GM12801 (cell line): Measurements from ENCODE around the gene C4BPB.

Source experiments
- TF ChIP-seq, protein P1 (sequence below): IDR thresholded peaks from one replicate; pipeline ENCODE4 v1.5.1; 2011; ENCODE audit warnings: control low read depth; ENCODE audit not compliant: insufficient read length; ENCODE audit errors: extremely low read depth

The C4BPB gene

DNA sequence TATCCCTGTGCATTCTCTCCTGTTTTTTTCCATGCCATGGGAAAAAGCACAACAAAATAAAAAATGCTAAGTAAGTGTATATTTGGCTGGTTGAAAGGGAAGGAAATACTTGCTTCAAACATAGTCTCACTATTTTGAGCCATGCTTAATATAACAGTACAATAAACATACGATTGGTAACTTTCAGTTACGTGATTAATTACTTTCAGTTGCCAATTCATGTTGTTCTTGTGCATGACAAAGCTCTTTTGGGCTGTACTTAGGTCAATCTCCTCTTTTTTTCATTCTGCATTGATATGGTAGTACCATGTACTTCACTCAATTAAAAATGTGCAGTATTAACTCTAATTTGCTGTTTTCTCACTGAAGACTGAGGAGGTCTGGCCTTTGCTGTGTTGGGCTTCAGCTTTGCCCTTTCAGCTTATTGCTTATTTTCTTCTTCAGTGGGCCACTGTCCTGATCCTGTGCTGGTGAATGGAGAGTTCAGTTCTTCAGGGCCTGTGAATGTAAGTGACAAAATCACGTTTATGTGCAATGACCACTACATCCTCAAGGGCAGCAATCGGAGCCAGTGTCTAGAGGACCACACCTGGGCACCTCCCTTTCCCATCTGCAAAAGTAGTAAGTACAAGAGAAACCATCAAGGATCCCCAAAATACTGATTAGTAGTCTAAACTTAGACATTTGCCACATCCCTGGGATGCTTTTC, 2.7 kb downstream of the C4BPB start:
- TF ChIP-seq, protein P1, sequence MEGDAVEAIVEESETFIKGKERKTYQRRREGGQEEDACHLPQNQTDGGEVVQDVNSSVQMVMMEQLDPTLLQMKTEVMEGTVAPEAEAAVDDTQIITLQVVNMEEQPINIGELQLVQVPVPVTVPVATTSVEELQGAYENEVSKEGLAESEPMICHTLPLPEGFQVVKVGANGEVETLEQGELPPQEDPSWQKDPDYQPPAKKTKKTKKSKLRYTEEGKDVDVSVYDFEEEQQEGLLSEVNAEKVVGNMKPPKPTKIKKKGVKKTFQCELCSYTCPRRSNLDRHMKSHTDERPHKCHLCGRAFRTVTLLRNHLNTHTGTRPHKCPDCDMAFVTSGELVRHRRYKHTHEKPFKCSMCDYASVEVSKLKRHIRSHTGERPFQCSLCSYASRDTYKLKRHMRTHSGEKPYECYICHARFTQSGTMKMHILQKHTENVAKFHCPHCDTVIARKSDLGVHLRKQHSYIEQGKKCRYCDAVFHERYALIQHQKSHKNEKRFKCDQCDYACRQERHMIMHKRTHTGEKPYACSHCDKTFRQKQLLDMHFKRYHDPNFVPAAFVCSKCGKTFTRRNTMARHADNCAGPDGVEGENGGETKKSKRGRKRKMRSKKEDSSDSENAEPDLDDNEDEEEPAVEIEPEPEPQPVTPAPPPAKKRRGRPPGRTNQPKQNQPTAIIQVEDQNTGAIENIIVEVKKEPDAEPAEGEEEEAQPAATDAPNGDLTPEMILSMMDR = no peak

DNA sequence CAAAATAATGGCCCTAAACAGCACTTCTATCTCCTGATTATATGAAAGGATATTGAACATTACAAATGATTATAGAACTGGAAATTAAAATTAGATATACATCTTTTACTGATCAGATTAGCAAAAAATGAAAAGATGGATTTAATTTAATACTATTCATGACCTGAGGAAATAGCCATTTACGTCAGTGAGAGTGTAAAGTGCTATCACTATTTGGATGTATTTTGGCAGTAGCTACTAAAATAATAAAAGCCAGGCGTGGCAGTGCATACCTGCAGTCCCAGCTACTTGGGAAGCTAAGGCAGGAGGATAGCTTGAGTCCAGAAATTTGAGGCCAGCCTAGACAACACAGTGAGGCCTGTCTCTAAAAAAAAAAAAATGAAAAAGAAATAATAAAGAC, 5.3 kb downstream of the C4BPB start:
- TF ChIP-seq, protein P1 = no peak

DNA sequence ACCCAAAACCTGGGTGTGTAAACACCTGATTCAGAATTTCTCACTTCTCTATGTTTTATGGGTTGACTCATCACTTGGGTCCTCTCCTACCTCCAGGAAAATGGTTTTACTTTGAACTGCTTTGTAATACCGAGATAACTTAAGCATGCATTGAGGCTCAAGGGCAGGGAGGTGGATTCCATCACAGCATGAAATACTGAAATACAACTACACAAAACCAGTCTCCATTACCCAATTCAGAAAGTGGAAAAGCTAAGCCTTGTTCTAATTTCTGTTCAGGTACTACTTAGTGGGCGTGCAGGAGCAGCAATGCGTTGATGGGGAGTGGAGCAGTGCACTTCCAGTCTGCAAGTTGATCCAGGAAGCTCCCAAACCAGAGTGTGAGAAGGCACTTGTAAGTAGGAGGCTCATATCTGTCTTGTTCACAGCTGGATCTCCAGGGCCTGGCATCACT, 9.2 kb downstream of the C4BPB start:
- TF ChIP-seq, protein P1 = no peak

DNA sequence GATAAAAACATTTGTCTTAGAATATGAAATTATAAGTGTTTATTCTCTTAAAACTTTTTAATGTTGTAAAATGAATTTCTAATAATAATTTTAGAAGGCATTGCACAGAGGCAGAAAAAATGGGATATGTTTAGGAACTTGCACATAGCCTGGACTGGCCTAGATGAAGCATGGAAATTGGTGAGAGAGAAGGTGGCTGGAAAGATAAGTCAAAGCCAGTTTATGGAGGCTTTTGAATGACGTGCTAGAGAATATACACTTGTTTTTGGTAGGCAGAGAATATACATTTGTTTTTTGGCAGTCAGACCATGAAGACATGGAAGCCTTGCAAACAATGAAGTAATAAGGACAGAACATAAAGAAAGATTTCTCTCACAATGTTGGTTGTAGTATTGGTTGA, 13.1 kb downstream of the C4BPB start:
- TF ChIP-seq, protein P1 = no peak

DNA sequence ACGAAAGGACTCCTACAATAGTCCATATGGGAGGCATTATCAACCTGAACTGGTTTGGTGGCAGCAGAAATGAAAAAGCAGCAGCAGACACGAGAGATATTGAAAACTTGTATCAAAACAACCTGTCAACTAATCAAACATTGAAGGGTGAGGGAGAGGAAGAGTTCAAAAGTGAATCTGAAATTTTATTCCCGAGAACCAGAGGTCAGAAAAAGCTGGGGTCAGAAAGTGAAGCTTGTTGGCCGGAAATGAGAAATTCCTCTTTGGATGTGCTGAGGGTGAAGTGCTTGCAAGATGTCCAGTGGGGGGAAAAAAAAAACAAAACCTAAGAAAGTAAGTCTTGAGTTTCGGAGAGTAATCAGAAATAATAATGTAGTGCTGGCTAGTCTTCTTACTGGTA, 13.5 kb downstream of the C4BPB start:
- TF ChIP-seq, protein P1 = no peak

DNA sequence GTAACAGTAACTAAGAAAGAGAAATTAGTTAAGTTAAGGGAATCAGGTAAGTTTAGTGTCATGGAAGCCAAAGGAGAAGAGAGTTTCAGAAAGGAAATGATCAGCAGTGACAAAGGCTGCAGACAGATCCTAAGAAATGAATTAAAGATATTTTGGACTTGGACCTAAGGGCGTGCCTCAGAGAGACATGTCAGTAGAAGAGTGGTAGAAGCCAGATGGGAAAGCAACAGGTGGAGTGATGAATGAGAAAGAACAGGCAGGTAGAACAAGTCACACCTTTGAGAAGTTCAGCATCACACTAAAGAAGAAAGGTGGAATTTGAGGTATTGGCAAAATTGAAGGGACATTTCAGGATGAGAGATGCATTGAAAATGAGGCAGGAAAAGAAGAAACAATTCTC, 14.0 kb downstream of the C4BPB start:
- TF ChIP-seq, protein P1 = no peak

DNA sequence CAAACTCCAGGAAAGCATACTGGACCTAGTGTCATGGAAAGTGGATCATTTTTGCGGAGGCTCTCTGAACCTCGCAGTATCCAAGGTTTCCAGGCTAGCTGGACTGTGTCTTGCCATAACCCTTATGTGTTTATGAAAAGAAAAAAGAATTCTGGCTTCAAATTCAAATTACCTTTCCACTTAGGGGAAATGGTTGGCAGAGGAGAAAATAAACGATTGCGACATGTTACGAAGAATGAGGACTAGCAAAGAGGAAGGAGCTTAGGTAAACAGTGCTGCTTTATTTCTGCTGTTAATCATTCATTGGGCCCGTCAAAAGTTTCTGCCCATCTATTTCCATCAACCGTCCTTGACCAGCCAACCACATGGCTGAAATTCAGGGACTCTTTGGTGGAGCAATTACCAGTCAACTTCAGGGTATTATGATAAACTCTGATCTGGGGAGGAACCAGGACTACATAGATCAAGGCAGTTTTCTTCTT, 15.3 kb downstream of the C4BPB start, which contains the start of gene C4BPA:
C4BPA (plus strand) TSS at position 342 of the 482 bp plus-strand sequence. CDS start 8,793 bp downstream, outside the sequence.
- TF ChIP-seq, protein P1 = no peak
